Esophagus squamous epithelium (tissue), 5 donors: ENCODE data around the gene CASP3. TPM values are rescaled to one million over a fixed set of nuclear protein-coding genes. Genes with fewer than 3 reads are reported as not detected.
"Not testable (repeated sequence)": the region's sequence is repeated elsewhere in the genome, so short reads cannot be mapped to it uniquely, and the experiment has no call there.

Experiments
- DNase-seq: peaks from one replicate; lab custom pipeline; 2025; lab: John Stamatoyannopoulos, UW
- H3K27ac ChIP-seq, 4 donors: fragments of 200-600 bp; sonication (generic); one replicate each; pipeline ENCODE4 v1.5.1; 2016 to 2019; ENCODE audit warnings: mild to moderate bottlenecking in 1 of 4
- H3K27me3 ChIP-seq, 4 donors: fragments of 200-600 bp; sonication (generic); 1 replicate in 3 of 4; 2 replicates in 1 of 4; pipeline versions ENCODE4 v1.5.1 to v1.6.0; 2017 to 2021; ENCODE audit warnings: antibody characterized with exemption in 1 of 4
- H3K36me3 ChIP-seq, 3 donors: fragments of 200-600 bp; sonication (generic); one replicate each; pipeline ENCODE4 v1.5.1; 2016 to 2019
- H3K4me1 ChIP-seq, 3 donors: fragments of 200-600 bp; sonication (generic); one replicate each; pipeline ENCODE4 v1.5.1; 2017 to 2019
- H3K4me3 ChIP-seq, 4 donors: fragments of 200-600 bp; sonication (generic); 1 replicate in 3 of 4; 2 replicates in 1 of 4; pipeline ENCODE4 v1.5.1; 2016 to 2019; ENCODE audit warnings: mild to moderate bottlenecking in 2 of 4, moderate library complexity in 1 of 4
- H3K9me3 ChIP-seq, 3 donors: fragments of 200-600 bp; sonication (generic); one replicate each; pipeline ENCODE4 v1.5.1; 2016 to 2019
- POLR2A ChIP-seq, 4 donors: fragments of 450-650 bp; IDR thresholded peaks; one replicate each; pipeline ENCODE4 v1.6.1; 2017; ENCODE audit warnings: antibody characterized with exemption in 4 of 4, mild to moderate bottlenecking in 4 of 4, moderate library complexity in 3 of 4
- WGBS, 2 donors: methylation state at CpG; one replicate each; pipeline ENCODE4 v1.1.5; 2018; 5-methylcytosine and 5-hydroxymethylcytosine counted together
- intact Hi-C: fragments of 100-400 bp; cut with DNase I; formaldehyde crosslinking; loops from one replicate; pipeline ENCODE4 v1.15.0; 2022
- total RNA-seq, 4 donors: library from RNA; depleted of rRNA; stranded (reverse); fragments of >200 nt; gene quantifications; one replicate each; pipeline ENCODE4 v1.1.0, GENCODE V29; 2016
- TF ChIP-seq, protein P1 (sequence below), 6 experiments: fragments of 450-650 bp in 4 of 6; fragments of 200-600 bp in 2 of 6; sonication (generic) in 2 of 6; IDR thresholded peaks; one replicate each; pipeline ENCODE4 v1.5.1; 2016 to 2019; ENCODE audit warnings: antibody characterized with exemption in 6 of 6, mild to moderate bottlenecking in 4 of 6, moderate library complexity in 4 of 6
- donor health status: DM: yes; HTN: yes; CAD: no.

Gene CASP3
- total RNA-seq, 4 donors from 2014 or later: 22.9 to 48.0 (median 28.5) TPM

- no peaks in the 10 kb centered on the region for H3K36me3 ChIP-seq
- no peak for DNase-seq
- no peak overlapping the region for H3K27ac ChIP-seq
- H3K4me3 ChIP-seq: no peak overlapping the region
- 76 to 80% methylated on average over 11 to 12 of the region's 12 CpGs for WGBS, 2 donors
- TF ChIP-seq, protein P1, sequence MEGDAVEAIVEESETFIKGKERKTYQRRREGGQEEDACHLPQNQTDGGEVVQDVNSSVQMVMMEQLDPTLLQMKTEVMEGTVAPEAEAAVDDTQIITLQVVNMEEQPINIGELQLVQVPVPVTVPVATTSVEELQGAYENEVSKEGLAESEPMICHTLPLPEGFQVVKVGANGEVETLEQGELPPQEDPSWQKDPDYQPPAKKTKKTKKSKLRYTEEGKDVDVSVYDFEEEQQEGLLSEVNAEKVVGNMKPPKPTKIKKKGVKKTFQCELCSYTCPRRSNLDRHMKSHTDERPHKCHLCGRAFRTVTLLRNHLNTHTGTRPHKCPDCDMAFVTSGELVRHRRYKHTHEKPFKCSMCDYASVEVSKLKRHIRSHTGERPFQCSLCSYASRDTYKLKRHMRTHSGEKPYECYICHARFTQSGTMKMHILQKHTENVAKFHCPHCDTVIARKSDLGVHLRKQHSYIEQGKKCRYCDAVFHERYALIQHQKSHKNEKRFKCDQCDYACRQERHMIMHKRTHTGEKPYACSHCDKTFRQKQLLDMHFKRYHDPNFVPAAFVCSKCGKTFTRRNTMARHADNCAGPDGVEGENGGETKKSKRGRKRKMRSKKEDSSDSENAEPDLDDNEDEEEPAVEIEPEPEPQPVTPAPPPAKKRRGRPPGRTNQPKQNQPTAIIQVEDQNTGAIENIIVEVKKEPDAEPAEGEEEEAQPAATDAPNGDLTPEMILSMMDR (IDR thresholded peaks at IDR 0.05): no peak
- TF ChIP-seq POLR2A (IDR thresholded peaks at IDR 0.05): no peak
- H3K9me3 ChIP-seq: peaks cover 0 to 5% (median 2%) of the 10 kb centered on the region in 3 donors
- peaks cover 0 to 10% (median 0%) of the 10 kb centered on the region in 4 donors for H3K27me3 ChIP-seq
- H3K4me1 ChIP-seq: no peaks in the 10 kb centered on the region
- intact Hi-C loops: no loop called here
Observed at GRCh38 chr4:184598753-184599491, 50.3 kb downstream of the CASP3 start.

DNA sequence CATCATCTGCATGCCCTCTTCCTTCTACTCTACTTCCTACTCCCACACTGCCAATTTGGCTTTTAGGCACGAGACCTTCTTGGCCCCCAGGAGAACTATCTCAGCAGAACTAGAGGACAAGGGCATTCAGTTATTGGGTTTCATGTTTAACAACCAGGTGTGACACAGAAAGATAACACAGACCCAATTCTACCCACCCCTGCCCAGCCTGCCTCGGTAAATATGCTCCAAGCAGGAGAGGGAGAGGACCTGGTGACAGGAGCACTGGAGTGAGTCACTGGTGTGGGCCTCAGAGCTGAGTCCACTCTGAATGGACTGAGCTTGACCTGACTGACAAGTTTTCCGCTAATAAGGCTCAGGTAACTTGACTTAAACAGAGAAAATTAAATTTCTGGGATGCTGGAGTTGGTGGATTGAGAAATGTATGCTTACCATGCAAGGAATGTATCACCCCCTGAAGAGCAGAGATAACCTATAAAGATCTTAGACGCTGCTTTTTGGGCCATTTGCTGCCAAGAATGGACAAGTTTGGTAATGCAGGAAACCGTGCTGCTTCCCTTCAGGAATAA, 52.5 kb downstream of the CASP3 start:
- Histone ChIP-seq H3K27ac (no peak overlapping the region), H3K4me3 (no peak overlapping the region), H3K27me3 (peaks cover 0 to 10% (median 0%) of the 10 kb centered on the region in 4 donors), H3K36me3 (no peaks in the 10 kb centered on the region), H3K9me3 (no peaks in the 10 kb centered on the region), H3K4me1 (no peaks in the 10 kb centered on the region)
- no peak for DNase-seq
- WGBS, 2 donors: 56 to 65% methylated on average over 5 of the region's 5 CpGs
- TF ChIP-seq POLR2A (IDR thresholded peaks at IDR 0.05): no peak
- TF ChIP-seq, protein P1 (IDR thresholded peaks at IDR 0.05): no peak
- intact Hi-C loops: no loop called here

- 65 to 73% methylated on average over 7 to 8 of the region's 8 CpGs for WGBS, 2 donors
- Histone ChIP-seq H3K36me3 (no peaks in the 10 kb centered on the region), H3K27ac (no peak overlapping the region), H3K27me3 (peaks cover 0 to 5% (median 0%) of the 10 kb centered on the region in 4 donors), H3K4me1 (no peaks in the 10 kb centered on the region), H3K4me3 (no peak overlapping the region), H3K9me3 (no peaks in the 10 kb centered on the region)
- TF ChIP-seq, protein P1 (IDR thresholded peaks at IDR 0.05): no peak
- no peak for TF ChIP-seq POLR2A (IDR thresholded peaks at IDR 0.05)
- intact Hi-C loops: no loop called here
- no peak for DNase-seq
Observed at GRCh38 chr4:184596044-184596616, 53.1 kb downstream of the CASP3 start.

DNA sequence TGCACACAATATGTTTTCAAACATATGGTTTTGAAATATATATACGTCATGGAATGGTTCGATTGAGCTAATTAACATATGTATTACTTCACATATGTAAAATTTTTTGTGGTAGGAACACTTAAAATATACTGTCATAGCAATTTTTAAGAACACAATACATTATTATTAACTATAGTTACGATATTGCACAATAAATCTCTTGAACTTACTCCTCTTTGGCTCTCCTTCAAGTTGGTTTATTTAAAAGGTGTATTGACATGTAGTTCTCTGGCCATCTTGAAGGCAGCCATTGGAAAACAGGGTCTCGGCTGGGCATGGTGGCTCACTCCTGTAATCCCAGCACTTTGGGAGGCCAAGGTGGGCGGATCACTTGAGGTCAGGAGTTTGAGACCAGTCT, 53.8 kb downstream of the CASP3 start:
- H3K4me3 ChIP-seq: no peak overlapping the region
- no peaks in the 10 kb centered on the region for H3K4me1 ChIP-seq
- WGBS, 2 donors: 73 to 77% methylated on average over 5 of the region's 5 CpGs
- intact Hi-C loops: no loop called here
- no peaks in the 10 kb centered on the region for H3K36me3 ChIP-seq
- H3K27me3 ChIP-seq: no peaks in the 10 kb centered on the region
- H3K9me3 ChIP-seq: no peaks in the 10 kb centered on the region
- DNase-seq: no peak
- TF ChIP-seq, protein P1 (IDR thresholded peaks at IDR 0.05): no peak
- no peak for TF ChIP-seq POLR2A (IDR thresholded peaks at IDR 0.05)
- no peak overlapping the region for H3K27ac ChIP-seq

- no peaks in the 10 kb centered on the region for H3K36me3 ChIP-seq
- WGBS, 2 donors: 88 to 93% methylated on average over 6 of the region's 6 CpGs
- DNase-seq: no peak
- H3K4me3 ChIP-seq: no peak overlapping the region
- TF ChIP-seq POLR2A (IDR thresholded peaks at IDR 0.05): no peak
- TF ChIP-seq, protein P1 (IDR thresholded peaks at IDR 0.05): no peak
- intact Hi-C loops: no loop called here
- no peaks in the 10 kb centered on the region for H3K4me1 ChIP-seq
- no peaks in the 10 kb centered on the region for H3K27me3 ChIP-seq
- no peaks in the 10 kb centered on the region for H3K9me3 ChIP-seq
- H3K27ac ChIP-seq: no peak overlapping the region
Observed at GRCh38 chr4:184593461-184593860, 55.8 kb downstream of the CASP3 start.

DNA sequence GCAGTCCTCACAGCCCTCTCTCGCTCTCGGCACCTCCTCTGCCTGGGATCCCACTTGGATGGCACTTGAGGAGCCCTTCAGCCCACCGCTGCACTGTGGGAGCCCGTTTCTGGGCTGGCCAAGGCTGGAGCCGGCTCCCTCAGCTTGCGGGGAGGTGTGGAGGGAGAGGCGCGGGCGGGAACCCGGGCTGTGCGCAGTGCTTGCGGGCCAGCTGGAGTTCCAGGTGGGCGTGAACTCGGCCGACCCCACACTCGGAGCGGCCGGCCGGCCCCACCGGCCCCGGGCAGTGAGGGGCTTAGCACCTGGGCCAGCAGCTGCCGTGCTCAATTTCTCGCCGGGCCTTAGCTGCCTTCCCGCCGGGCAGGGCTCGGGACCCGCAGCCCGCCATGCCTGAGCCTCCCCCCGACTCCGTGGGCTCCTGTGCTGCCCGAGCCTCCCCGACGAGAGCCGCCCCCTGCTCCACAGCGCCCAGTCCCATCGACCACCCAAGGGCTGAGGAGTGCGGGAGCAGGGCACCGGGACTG, 57.4 kb downstream of the CASP3 start:
- H3K27ac ChIP-seq, H3K4me1 ChIP-seq, H3K4me3 ChIP-seq, H3K9me3 ChIP-seq, H3K27me3 ChIP-seq, H3K36me3 ChIP-seq, intact Hi-C loops, DNase-seq: not testable (repeated sequence)
- no CpG with 5 or more reads among the region's 39 CpGs for WGBS, 2 donors
